HG03565 (cell line): ENCODE results near the gene DAPK1.

ENCODE experiments used
- ATAC-seq: cut with Tn5 transposase; IDR thresholded peaks from one replicate; pipeline ENCODE4 v1.9.1; 2021; ENCODE audit warnings: mild to moderate bottlenecking, moderate library complexity; ENCODE audit not compliant: unreplicated experiment

The DAPK1 gene

DNA sequence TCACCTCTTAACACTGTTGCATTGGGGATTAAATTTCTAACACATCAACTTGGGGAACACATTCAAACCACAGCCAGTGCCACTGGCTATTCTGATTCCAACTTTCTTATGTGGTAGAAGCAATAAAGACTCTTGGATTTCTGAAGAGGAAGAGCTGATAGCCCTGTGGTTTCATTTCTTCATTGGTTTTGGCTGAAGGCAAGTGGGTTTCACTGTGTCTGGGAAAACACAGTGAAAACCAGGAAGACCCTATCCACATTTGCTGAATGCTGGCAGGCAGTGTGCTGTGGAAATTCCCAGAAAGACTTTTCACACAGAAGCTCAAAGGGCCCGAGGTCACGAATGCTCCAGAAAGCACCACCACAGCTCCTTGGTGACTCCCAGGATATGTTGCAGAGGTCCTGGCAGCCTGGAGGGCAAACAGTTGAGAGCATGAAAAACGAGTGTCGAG is 67.1 kb downstream of the DAPK1 start:
- no peak for ATAC-seq

DNA sequence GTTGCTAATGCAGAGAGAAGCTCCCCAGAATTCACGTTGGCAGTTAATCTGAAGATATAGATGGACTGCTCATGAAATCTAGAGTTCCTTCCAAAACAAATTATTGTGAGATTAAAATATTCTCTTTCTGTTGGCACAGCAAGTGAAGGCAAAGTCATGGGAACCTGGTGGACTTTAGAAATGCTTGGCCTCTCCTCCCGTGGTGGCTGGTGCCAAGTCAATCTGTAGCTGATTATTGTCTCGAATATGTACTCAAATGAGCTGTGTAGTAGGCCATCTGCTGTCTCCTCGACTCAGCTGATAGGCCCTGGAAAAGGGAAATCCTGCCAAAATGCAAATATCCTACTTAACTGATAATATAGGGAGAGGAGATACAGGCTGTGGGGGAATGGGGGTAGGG is 69.3 kb downstream of the DAPK1 start:
- ATAC-seq, result no peak

DNA sequence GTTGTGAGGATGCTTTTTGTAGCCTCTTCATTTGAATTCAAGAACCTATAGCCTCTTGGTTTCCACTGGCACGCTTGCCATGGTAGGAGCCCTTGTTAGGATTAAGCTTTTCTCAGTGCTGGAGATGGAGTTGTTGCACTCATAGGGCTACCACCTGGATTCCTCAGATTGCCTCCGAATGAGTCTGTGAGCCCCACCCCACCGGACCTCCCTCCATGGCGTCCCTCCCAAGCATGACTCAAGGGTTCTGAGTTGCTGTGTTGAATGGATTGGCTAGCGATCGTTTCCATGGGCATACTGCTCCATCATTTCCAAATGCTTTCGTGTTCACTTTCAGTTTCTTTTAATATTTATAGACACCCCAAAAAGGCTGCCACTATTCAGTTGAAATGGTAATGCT is 69.9 kb downstream of the DAPK1 start:
- no peak for ATAC-seq

DNA sequence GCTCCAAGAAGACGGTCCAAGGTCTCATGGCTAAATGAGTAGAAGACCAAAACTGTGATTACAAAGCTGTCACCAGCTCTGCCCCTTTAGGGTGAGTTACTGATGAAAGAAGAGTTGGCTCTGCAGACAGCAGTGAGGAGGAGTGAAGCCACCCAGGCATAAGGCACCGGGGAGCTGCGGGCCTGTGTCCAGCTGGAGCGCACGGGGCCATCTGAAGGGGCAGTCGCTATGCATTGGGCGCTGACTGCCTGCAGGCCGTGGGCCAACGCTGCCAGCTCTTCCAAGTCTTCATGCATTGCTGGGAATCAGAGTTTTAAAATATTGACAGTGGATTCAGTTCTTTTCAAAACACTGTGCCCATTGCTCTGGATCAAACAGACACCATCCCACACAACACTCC is 70.3 kb downstream of the DAPK1 start:
- ATAC-seq, result no peak

DNA sequence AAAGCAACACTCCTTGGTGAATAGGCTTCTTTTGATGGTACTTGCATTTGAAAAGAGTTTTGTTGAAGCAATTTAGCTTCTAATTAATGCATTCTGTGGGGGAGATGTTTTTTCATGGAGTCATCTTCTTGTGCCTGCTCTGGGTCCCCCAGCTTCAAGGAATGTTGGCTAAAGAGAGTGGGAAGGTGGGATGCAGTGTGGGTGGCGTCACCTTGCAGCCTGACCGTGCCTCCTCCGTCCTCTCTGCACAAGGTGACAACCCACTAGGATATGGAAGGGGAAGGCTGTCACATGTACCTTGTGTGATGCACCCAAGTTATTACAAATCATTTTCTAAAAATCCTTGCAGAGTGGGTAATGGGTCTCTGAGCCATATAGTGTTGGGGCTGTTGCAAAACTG is 70.7 kb downstream of the DAPK1 start:
- no peak for ATAC-seq

DNA sequence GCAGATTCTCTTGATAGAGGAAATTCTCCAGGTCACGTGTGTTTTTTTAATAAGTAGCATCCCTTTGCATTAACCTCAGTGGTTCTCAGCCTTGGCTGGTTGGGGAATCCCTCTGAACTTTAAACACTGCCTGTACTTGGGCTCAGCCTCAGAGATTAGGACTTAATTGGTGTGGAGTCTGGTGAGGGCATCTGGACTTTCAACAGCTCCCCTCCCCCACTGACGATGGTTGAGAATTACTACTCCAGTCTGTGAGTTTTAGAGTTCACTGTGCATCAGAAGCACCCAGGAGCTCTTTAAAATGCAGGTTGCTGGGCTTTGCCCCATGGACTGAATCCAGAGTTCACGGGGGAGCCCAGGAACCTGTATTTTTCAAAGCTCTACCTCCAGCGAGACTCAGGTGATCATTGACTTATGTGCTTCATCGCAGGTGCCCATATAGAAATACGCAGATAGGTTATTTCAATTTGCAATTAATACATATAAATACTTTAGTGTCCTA is 71.4 kb downstream of the DAPK1 start:
- ATAC-seq, result no peak

DNA sequence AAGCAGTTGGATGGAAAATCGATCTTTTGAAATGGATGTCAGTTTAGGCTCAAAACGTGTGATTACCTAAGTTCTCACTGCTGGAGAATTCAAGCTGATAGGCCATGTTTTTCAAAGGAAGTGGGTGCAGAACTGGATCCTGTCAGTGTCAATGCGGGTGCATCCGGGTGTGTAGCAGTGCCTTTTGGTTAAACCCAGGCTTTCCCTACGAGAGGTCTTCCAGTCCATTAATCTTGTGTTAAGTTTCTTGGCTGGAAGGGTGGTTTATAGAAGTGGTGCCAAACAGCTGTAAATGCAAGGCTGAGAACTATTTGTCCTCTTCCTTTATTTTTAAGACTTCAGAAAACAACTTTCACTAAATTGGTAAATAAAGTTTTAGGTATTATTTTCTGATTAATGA is 71.9 kb downstream of the DAPK1 start:
- ATAC-seq, result no peak

DNA sequence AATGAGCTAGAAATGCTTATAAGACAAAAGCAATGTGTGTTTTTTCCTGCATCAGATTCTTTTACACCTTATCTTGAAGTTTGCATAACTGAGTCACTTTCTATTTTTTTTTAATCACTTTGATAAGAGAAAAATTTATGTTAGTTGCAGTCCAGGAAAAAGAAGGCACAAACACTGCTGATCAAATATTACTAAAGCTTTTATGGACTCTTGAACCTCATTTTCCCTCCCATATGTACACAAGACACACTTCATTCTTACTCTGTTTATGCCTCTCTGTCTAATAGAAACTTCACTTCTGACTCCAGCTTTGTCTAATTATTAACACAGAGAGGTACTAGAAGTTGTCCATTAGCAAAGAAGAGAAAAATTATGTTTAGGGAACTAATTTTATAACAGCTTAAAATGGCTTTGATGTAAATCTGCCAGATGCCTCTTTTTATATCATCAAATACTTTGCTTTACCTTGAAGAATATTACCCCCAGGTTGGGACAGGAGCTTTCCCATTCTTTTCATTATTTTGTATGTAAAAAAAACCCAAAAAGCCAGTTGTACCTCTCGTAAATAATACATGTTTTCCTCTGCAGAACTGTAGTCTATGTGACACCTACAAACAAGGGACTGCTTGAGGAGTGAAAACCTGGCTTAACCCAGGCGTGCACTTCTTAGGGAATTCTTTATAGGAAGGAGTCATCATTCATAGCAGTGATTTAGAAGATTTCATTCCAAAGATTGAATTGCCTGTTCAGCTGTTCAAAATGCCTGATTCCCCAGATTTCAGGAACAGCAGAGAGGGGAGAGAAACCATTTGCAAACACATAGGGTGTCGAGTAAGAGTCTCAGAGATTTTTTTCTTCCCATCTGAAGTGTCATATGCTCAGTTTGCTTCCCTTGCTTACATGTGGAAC is 72.6 kb downstream of the DAPK1 start:
- no peak for ATAC-seq

DNA sequence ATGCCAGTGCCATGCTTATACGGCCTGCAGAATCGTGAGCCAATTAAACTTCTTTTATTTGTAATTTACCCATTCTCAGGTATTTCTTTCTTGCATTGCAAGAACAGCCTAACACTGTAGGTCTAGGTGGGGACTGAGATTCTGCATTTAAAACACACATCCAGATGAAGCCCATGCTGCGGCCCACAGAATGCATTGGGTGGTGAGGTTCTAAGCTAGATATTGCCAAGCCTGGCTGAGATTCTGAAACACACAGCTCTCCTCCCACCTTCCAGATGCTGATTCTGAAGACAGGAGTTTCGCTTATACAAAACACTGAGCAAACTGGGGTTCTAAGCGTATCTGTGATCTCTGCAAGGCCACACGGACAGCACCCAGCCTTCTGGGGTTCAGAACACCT is 75.1 kb downstream of the DAPK1 start:
- no peak for ATAC-seq

DNA sequence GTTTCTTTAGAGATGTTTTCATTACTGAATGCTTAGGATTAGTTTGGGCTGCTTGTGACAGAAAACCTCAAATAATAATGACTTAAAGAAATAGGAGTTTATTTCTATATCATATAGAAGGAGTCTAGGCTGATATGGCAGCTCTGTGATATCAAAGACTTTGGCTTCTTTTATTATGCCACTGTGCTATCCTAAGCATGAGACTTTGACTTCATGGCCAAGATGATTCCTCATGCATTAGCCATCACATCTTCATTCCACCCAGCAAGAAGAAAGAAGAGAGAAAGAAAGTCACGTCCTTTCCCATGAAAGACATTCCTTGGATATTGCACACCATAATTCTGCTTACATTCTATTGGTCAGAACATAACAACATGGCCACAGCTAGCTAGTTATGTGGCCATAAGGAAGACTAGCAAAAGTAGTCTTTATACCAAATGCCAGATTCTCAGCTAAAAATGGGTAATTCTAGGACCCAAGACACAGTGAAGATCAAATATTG is 76.2 kb downstream of the DAPK1 start:
- no peak for ATAC-seq

DNA sequence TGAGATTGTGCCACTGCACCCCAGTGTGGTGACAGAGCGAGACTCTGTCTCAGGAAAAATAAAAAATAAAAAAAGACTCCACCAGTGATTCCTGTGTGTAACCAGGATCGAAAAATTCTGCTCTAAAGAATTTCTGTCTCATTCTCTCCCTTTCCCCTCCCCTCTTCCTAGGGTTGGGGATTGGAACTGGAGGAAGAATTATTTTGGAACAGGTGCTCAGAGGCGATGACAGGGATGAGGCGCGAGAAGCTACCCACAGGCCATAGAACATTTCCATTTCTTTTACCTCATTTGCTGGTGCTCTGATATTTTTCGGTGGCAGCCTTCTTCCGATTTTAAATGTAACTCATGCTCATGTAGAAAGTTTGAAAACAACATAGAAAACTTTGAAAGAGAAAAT is 80.1 kb downstream of the DAPK1 start:
- no peak for ATAC-seq

DNA sequence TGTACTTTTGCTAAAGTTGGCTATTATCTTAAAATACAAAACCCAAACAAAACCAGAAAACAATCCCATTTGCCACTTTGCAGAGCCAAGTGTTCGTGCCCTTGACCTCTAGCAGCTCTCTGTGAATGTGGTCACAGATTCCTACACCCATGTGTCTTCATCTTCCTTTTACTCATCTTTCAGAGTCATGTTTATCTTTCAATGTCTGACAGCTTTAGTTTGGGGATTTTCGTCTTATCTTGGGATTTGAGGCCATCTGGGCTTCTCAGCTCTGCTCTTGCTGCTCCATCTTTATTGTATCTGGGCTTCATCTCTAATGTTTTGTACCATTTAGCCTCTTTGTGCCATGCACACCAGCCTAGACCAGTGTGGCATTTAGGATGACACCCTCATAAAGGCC is 81.0 kb downstream of the DAPK1 start:
- ATAC-seq, result no peak

DNA sequence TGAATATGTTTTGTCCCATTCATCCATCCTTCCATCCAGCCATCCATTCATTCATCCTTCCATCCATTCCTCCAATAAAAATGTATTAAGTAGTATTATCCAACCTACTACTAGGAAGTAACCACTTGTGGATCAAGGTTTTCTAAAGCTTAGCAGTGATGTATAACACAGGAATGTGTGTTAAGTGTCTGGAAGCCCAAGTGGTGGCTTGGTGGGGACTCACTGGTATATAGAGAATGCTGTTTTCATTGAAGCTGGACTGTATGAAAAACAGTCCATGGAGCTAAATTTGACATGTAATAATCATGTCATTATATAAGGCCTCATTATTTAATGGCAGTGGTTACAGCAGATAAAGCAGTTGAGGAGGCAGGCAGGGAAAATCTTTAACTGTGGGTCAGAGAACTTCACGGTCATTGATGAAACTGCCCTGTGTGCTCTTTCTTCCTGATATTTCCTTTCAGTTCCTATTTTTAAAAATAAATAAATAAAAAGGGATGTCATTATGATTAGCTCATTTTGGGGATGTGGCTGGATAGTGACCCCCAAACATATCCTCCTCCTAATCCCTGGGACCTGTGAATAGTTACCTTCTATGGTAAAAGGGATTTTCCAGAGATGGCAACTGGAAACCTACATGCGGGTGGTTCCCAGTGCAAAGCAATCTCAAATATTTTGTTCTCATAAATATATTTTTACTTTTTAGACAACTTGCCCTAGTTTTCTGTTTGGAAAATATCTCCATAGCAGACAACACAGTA is 82.3 kb downstream of the DAPK1 start:
- no peak for ATAC-seq

DNA sequence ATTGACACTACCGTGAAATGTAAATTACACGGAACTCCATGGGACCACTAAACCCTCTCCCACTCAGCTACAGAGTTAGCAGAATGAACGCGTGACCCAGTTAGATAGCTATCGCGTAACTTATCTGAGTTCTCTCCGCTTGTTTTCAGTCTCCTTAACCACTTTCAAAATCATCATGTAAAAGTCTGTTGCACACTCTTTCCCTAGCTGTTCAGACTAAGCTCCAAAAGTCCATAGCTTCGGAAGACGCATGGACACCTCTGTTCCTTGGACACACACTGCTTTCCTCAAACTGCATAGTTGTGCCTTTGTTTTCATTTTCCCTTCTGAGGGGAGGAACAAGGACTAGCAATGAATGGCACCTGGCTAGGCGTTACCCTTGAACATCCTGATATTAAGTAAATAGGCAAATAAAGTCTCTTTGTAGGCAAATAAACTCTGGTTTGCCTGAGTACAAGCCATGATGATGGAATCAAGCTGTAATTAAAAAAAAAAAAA is 83.3 kb downstream of the DAPK1 start:
- no peak for ATAC-seq

DNA sequence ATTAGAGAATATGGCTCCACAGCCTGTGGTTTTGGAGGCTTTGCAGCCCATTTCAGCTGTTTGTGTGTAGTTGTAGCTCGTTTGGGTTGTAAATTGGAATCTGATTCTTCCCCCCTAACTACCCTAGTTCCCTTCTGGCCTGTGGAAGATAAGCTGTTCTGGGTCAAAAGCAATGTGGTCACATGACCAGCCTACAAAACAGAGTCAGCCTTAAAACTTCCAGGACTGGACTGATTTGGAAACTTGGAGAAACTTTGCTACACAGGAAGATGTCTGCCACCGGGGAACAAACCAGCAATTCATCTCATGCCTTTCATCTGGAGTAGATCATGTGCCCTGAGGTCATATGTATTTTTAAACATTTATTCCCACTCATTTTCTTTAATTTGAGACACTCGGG is 83.8 kb downstream of the DAPK1 start:
- ATAC-seq, result no peak

DNA sequence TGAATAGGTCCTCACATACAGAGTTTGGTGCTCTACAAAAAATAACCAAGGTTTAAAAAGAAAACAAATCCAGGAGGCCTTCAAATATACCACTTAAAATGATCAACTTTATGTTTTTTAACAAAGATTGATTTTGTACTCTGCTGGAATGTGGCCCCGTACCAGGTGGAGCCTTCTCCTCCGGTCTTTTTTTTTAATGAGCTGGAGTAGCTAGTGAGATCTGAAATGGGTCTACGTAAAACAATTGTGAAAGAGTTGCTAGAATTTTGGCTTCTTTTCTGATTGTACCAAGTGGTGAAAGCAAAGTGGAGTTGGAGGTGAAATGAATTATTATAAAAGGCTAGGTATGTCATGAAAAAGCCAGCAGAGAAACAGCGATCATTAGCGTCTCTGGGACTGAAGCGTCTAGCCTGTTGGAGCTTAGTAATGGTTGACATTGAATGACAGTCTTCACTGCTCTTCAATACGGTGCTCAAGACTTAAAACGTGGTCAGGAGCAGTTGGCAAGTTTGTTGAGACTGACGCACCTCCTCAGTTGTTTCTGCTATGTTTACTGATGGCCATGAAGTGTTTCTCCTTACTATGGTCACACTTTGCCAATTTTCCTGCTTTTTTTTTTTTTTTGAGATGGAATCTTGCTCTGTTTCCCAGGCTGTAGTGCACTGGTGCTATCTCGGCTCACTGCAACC is 84.4 kb downstream of the DAPK1 start:
- no peak for ATAC-seq

DNA sequence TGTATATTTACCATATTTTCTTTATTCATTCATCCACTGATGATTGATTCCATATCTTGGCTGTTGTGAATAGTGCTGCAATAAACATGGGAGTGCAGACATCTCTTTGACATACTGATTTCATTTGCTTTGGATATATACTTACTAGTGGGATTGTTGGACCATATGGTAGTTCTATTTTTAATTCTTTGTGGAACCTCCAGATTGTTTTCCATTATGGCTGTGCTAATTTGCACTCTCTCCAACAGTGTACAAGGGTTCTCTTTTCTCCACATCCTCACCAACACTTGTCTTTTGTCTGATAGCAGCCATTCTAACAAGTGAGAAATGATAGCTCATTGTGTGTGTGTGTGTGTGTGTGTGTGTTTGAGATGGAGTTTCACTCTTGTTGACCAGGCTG is 86.7 kb downstream of the DAPK1 start:
- ATAC-seq, result no peak

DNA sequence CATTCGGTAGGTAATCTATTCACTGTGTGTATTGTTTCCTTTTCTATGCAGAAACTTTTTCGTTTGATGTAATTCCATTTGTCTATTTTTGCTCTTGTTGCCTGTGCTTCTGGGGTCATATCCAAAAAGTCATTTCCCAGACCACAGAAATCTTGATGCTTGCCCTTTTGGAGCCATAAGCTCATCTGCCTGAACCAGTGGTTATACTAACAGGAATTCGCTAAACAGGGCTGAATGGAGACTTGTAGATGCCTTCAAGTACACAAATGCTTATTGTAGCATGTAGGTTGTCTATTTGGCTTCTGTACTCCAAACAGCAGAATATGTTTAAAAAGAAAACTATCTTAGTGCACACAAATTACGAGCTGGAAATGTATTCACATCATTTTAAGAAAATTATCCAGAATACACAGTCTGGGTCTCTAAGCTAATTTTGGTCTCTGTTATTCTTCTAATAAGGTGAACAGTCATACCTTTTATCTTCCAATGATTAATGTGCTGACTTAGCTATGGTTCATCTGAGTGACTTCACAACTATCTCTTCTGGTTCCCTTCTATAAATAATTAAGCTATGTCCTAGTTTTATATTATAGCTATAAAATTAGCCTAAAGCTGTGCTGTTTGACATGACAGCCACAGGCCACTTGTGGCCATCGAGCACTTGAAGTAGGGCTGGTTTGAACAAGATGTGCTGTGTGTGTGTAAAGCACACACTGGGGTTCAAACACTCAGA is 87.6 kb downstream of the DAPK1 start:
- no peak for ATAC-seq

DNA sequence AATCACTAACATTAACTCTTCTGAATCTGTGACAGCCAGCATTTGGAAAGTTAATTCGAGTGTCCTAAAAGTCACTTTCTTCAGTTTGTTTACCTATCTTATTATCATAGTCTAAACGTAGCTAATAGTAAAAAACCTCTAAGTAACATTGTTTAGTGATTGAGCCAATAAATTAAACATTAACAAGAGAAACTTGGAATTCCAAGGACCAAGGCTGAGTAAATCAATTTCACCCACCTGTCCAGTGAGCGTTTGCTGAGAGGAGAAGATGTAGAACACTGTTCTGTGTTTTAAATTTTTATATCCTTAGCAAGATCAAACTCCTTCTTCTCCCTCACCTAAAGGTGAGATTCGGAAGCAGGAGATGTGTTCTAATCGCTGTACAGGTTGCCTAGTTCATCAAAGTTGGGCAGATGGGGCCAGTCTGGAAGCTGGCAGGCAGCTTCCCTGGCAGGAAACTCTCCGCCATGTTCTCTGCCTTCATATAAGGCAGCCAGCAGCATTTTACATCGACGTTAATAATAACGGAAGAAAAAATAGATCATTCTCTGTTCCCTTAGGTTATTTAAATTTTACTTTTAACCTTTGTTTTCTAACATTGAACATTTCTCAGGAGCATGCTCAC is 89.2 kb downstream of the DAPK1 start:
- no peak for ATAC-seq

DNA sequence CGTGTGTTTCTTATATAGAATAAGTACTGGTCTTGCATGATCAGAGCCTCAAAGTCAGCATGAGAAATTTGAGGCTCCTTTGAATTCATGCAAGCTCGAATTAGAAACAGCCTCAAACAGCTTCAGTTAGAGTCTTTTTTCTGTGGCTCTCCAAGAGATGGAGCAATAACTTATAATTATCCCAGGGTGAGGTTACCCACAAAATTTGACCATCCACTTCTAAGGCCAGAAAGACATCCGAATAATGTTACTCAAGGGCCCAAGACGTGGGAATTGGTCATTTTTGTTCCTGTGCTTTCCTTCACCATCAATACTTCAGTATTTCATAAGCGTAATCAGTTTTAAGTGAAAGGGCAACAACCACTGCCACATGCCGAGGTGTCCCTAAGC is 89.7 kb downstream of the DAPK1 start:
- ATAC-seq, result no peak
